SK-N-SH (cell line): Measurements from ENCODE around the gene TOLLIP. TPM values are rescaled to one million over a fixed set of nuclear protein-coding genes. Genes with fewer than 3 reads are reported as not detected.

Source experiments
- CTCF ChIA-PET: fragments of 300-600, 350-600 bp; formaldehyde crosslinking; extraction: SDS; loops from one replicate; lab custom pipeline; 2021; lab: Yijun Ruan, JAX
- POLR2A ChIA-PET: fragments of 350-600 bp; sonication (Branson Sonifier 250); formaldehyde crosslinking; extraction: SDS; loops from one replicate; lab custom pipeline; 2020; ENCODE audit warnings: antibody characterized with exemption, inconsistent platforms; lab: Yijun Ruan, JAX
- DNase-seq: peaks from one replicate; pipeline ENCODE4 v3.0.0; 2012
- H2AFZ ChIP-seq: fragments of 200-600 bp; sonication (generic); 2 replicates; pipeline ENCODE4 v1.8.1; 2016; ENCODE audit warnings: antibody characterized with exemption, mild to moderate bottlenecking, low read depth
- H3F3A ChIP-seq: fragments of 200-600 bp; sonication (generic); replicated peaks from 2 replicates; pipeline ENCODE3; 2016; ENCODE audit warnings: antibody characterized with exemption, mild to moderate bottlenecking; ENCODE audit not compliant: insufficient read depth
- H3K27ac ChIP-seq, 2 experiments: fragments of 200-500 bp in 1 of 2; fragments of 200-600 bp in 1 of 2; sonication (Bioruptor generic) in 1 of 2; sonication (generic), shearing (Covaris generic) in 1 of 2; 2 replicates each; pipeline versions ENCODE4 v1.5.1 to v1.6.1; 2014 to 2016; ENCODE audit warnings: low read depth in 2 of 2, inconsistent platforms in 1 of 2, low read length in 1 of 2, mild to moderate bottlenecking in 1 of 2, mixed read lengths in 1 of 2
- H3K27me3 ChIP-seq: fragments of 200-600 bp; sonication (generic), shearing (Covaris generic); 2 replicates; pipeline ENCODE4 v1.6.1; 2016; ENCODE audit warnings: mixed run types; ENCODE audit not compliant: insufficient read depth
- H3K36me3 ChIP-seq, 2 experiments: fragments of 200-500 bp in 1 of 2; fragments of 200-600 bp in 1 of 2; sonication (Bioruptor generic) in 1 of 2; sonication (generic) in 1 of 2; replicated peaks in 1 of 2; 2 replicates each; pipeline versions ENCODE3 to v1.5.1; 2014 to 2016; ENCODE audit warnings: low read length in 1 of 2, mild to moderate bottlenecking in 1 of 2; ENCODE audit not compliant: insufficient read depth in 2 of 2, control insufficient read depth in 1 of 2
- H3K4me1 ChIP-seq, 2 experiments: fragments of 200-500 bp in 1 of 2; fragments of 200-600 bp in 1 of 2; sonication (Bioruptor generic) in 1 of 2; sonication (generic), shearing (Covaris generic) in 1 of 2; 2 replicates each; pipeline versions ENCODE4 v1.5.1 to v1.6.1; 2014 to 2016; ENCODE audit warnings: low read depth in 1 of 2, low read length in 1 of 2, mixed run types in 1 of 2; ENCODE audit not compliant: insufficient read depth in 2 of 2, control insufficient read depth in 1 of 2
- H3K4me2 ChIP-seq: fragments of 200-600 bp; sonication (generic), shearing (Covaris generic); 2 replicates; pipeline ENCODE4 v1.6.1; 2017; ENCODE audit warnings: mixed run types
- H3K4me3 ChIP-seq, 2 experiments: fragments of 200-500 bp in 1 of 2; fragments of 200-600 bp in 1 of 2; sonication (Bioruptor generic) in 1 of 2; sonication (generic), shearing (Covaris generic) in 1 of 2; 2 replicates each; pipeline versions ENCODE4 v1.5.1 to v1.8.1; 2014 to 2016; ENCODE audit warnings: low read depth in 2 of 2, inconsistent platforms in 1 of 2, low read length in 1 of 2, mild to moderate bottlenecking in 1 of 2, mixed read lengths in 1 of 2, moderate library complexity in 1 of 2
- H3K79me2 ChIP-seq: fragments of 200-600 bp; sonication (generic); 2 replicates; pipeline ENCODE4 v1.8.1; 2017; ENCODE audit warnings: mild to moderate bottlenecking; ENCODE audit not compliant: insufficient read depth
- H3K9ac ChIP-seq: fragments of 200-600 bp; sonication (generic); 2 replicates; pipeline ENCODE4 v1.6.1; 2017; ENCODE audit warnings: mixed run types
- H3K9me2 ChIP-seq: fragments of 200-600 bp; sonication (generic); 2 replicates; pipeline ENCODE4 v1.6.1; 2017; ENCODE audit warnings: mixed run types
- H3K9me3 ChIP-seq: fragments of 200-600 bp; sonication (generic); 2 replicates; pipeline ENCODE4 v1.6.1; 2017; ENCODE audit warnings: mixed run types, mild to moderate bottlenecking, moderate library complexity
- H4K20me1 ChIP-seq: fragments of 200-600 bp; sonication (generic); 2 replicates; pipeline ENCODE4 v1.6.1; 2017; ENCODE audit warnings: mild to moderate bottlenecking, mixed run types; ENCODE audit not compliant: insufficient read depth
- CHD2 ChIP-seq: fragments of 150-350 bp; IDR thresholded peaks from 2 replicates; pipeline ENCODE4 v1.6.1; 2018; ENCODE audit warnings: low read length; ENCODE audit not compliant: partially characterized antibody
- ELF1 ChIP-seq: IDR thresholded peaks from 2 replicates; pipeline ENCODE4 v1.4.0; 2012
- EZH2phosphoT487 ChIP-seq: fragments of 200-600 bp; sonication (generic); IDR thresholded peaks from 2 replicates; pipeline ENCODE4 v1.6.1; 2017; ENCODE audit warnings: low read depth, mixed run types, mild to moderate bottlenecking, antibody characterized with exemption, moderate library complexity, borderline replicate concordance
- FOSL2 ChIP-seq: IDR thresholded peaks from 2 replicates; pipeline ENCODE4 v1.4.0; 2012; ENCODE audit warnings: low read depth, mild to moderate bottlenecking, moderate library complexity, borderline replicate concordance
- JUND ChIP-seq: IDR thresholded peaks from 2 replicates; pipeline ENCODE4 v1.4.0; 2012
- MEF2A ChIP-seq: IDR thresholded peaks from 2 replicates; pipeline ENCODE4 v1.4.0; 2012; ENCODE audit warnings: low read depth, borderline replicate concordance
- MXI1 ChIP-seq: IDR thresholded peaks from 2 replicates; pipeline ENCODE4 v1.6.1; 2012; ENCODE audit warnings: mild to moderate bottlenecking, low read depth, low read length, improper control_type of control experiment
- NRF1 ChIP-seq: IDR thresholded peaks from 2 replicates; pipeline ENCODE4 v1.6.1; 2012; ENCODE audit warnings: low read depth, mild to moderate bottlenecking, low read length
- PBX3 ChIP-seq: IDR thresholded peaks from 2 replicates; pipeline ENCODE4; 2012
- RXRA ChIP-seq: IDR thresholded peaks from 2 replicates; pipeline ENCODE4 v1.4.0; 2012; ENCODE audit warnings: low read depth, mild to moderate bottlenecking, borderline replicate concordance
- TAF1 ChIP-seq: IDR thresholded peaks from 2 replicates; pipeline ENCODE4 v1.6.1; 2012; ENCODE audit warnings: low read depth, mild to moderate bottlenecking, low read length, moderate library complexity, borderline replicate concordance
- TCF12 ChIP-seq: IDR thresholded peaks from 2 replicates; pipeline ENCODE4 v1.4.0; 2012
- YY1 ChIP-seq: IDR thresholded peaks from 2 replicates; pipeline ENCODE4 v1.4.0; 2012; ENCODE audit warnings: low read depth, mild to moderate bottlenecking
- WGBS: methylation state at CpG from one replicate; pipeline ENCODE4 v1.1.6; 2017; ENCODE audit warnings: low lambda C conversion rate; 5-methylcytosine and 5-hydroxymethylcytosine counted together
- polyA plus RNA-seq, 3 experiments: library from polyadenylated mRNA; depleted of rRNA; stranded (reverse); fragments of >200 nt; gene quantifications; 2 replicates each; pipeline ENCODE4 v1.2.3, GENCODE V29; 2012
- TF ChIP-seq, protein P1 (sequence below): fragments of 200-600 bp; sonication (generic); IDR thresholded peaks from 2 replicates; pipeline ENCODE4 v1.6.1; 2017; ENCODE audit warnings: antibody characterized with exemption, mild to moderate bottlenecking, moderate library complexity
- TF ChIP-seq, protein P2 (sequence below): IDR thresholded peaks from 2 replicates; pipeline ENCODE4 v1.4.0; 2012; ENCODE audit warnings: low read depth
- TF ChIP-seq, protein P3 (sequence below): fragments of 150-350 bp; IDR thresholded peaks from 2 replicates; pipeline ENCODE4 v1.6.1; 2016; ENCODE audit warnings: mild to moderate bottlenecking, low read depth, low read length
- TF ChIP-seq, protein P4 (sequence below): fragments of 150-350 bp; IDR thresholded peaks from 2 replicates; pipeline ENCODE4 v1.6.1; 2017; ENCODE audit warnings: antibody characterized with exemption, low read length, low read depth, borderline replicate concordance
- TF ChIP-seq, protein P5 (sequence below): IDR thresholded peaks from 2 replicates; pipeline ENCODE4 v1.4.0; 2012; ENCODE audit warnings: low read depth, borderline replicate concordance
- TF ChIP-seq, protein P6 (sequence below): IDR thresholded peaks from 2 replicates; pipeline ENCODE4 v1.6.1; 2012; ENCODE audit warnings: mild to moderate bottlenecking, low read depth, low read length, moderate library complexity

TOLLIP gene
- polyA plus RNA-seq, 1 of the 3 experiments (the other 2 are of a cell fraction) = 55.4 TPM

GRCh38 chr11:1358286-1358685 is 48.9 kb upstream of the TOLLIP start (continued):
- TF ChIP-seq TAF1 = no peak
- TF ChIP-seq, protein P1, sequence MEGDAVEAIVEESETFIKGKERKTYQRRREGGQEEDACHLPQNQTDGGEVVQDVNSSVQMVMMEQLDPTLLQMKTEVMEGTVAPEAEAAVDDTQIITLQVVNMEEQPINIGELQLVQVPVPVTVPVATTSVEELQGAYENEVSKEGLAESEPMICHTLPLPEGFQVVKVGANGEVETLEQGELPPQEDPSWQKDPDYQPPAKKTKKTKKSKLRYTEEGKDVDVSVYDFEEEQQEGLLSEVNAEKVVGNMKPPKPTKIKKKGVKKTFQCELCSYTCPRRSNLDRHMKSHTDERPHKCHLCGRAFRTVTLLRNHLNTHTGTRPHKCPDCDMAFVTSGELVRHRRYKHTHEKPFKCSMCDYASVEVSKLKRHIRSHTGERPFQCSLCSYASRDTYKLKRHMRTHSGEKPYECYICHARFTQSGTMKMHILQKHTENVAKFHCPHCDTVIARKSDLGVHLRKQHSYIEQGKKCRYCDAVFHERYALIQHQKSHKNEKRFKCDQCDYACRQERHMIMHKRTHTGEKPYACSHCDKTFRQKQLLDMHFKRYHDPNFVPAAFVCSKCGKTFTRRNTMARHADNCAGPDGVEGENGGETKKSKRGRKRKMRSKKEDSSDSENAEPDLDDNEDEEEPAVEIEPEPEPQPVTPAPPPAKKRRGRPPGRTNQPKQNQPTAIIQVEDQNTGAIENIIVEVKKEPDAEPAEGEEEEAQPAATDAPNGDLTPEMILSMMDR = no peak
- no peak for TF ChIP-seq JUND

GRCh38 chr11:1356478-1356960 is 47.1 kb upstream of the TOLLIP start:
- Histone ChIP-seq H3K27me3 (no peaks in the 10 kb centered on the region), H3K79me2 (no peaks in the 10 kb centered on the region), H3K9ac (no peak overlapping the region), H4K20me1 (no peaks in the 10 kb centered on the region), H3K9me3 (no peaks in the 10 kb centered on the region), H3K4me1 (no peaks in the 10 kb centered on the region; a peak in 1 of 4 replicates), H2AFZ (no peak overlapping the region), H3K4me3 (no peak overlapping the region), H3K4me2 (no peak overlapping the region), H3K36me3 (no peaks in the 10 kb centered on the region), H3K9me2 (no peaks in the 10 kb centered on the region), H3K27ac (no peak overlapping the region), H3F3A (no peaks in the 10 kb centered on the region)
- WGBS = 52% methylated on average over 13 of the region's 13 CpGs
- no peak for DNase-seq
- TF ChIP-seq, protein P2, sequence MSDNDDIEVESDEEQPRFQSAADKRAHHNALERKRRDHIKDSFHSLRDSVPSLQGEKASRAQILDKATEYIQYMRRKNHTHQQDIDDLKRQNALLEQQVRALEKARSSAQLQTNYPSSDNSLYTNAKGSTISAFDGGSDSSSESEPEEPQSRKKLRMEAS = no peak
- no peak for TF ChIP-seq FOSL2
- TF ChIP-seq YY1 = no peak
- no peak for TF ChIP-seq MXI1
- TF ChIP-seq, protein P3, sequence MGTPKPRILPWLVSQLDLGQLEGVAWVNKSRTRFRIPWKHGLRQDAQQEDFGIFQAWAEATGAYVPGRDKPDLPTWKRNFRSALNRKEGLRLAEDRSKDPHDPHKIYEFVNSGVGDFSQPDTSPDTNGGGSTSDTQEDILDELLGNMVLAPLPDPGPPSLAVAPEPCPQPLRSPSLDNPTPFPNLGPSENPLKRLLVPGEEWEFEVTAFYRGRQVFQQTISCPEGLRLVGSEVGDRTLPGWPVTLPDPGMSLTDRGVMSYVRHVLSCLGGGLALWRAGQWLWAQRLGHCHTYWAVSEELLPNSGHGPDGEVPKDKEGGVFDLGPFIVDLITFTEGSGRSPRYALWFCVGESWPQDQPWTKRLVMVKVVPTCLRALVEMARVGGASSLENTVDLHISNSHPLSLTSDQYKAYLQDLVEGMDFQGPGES = no peak
- no peak for TF ChIP-seq RXRA
- no peak for TF ChIP-seq MEF2A
- no peak for TF ChIP-seq TCF12
- no peak for TF ChIP-seq ELF1
- TF ChIP-seq, protein P4, sequence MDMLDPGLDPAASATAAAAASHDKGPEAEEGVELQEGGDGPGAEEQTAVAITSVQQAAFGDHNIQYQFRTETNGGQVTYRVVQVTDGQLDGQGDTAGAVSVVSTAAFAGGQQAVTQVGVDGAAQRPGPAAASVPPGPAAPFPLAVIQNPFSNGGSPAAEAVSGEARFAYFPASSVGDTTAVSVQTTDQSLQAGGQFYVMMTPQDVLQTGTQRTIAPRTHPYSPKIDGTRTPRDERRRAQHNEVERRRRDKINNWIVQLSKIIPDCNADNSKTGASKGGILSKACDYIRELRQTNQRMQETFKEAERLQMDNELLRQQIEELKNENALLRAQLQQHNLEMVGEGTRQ = no peak
- TF ChIP-seq JUND = no peak
- no peak for TF ChIP-seq PBX3
- TF ChIP-seq, protein P5, sequence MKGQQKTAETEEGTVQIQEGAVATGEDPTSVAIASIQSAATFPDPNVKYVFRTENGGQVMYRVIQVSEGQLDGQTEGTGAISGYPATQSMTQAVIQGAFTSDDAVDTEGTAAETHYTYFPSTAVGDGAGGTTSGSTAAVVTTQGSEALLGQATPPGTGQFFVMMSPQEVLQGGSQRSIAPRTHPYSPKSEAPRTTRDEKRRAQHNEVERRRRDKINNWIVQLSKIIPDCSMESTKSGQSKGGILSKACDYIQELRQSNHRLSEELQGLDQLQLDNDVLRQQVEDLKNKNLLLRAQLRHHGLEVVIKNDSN = no peak
- no peak for TF ChIP-seq NRF1
- TF ChIP-seq EZH2phosphoT487 = no peak
- TF ChIP-seq, protein P6, sequence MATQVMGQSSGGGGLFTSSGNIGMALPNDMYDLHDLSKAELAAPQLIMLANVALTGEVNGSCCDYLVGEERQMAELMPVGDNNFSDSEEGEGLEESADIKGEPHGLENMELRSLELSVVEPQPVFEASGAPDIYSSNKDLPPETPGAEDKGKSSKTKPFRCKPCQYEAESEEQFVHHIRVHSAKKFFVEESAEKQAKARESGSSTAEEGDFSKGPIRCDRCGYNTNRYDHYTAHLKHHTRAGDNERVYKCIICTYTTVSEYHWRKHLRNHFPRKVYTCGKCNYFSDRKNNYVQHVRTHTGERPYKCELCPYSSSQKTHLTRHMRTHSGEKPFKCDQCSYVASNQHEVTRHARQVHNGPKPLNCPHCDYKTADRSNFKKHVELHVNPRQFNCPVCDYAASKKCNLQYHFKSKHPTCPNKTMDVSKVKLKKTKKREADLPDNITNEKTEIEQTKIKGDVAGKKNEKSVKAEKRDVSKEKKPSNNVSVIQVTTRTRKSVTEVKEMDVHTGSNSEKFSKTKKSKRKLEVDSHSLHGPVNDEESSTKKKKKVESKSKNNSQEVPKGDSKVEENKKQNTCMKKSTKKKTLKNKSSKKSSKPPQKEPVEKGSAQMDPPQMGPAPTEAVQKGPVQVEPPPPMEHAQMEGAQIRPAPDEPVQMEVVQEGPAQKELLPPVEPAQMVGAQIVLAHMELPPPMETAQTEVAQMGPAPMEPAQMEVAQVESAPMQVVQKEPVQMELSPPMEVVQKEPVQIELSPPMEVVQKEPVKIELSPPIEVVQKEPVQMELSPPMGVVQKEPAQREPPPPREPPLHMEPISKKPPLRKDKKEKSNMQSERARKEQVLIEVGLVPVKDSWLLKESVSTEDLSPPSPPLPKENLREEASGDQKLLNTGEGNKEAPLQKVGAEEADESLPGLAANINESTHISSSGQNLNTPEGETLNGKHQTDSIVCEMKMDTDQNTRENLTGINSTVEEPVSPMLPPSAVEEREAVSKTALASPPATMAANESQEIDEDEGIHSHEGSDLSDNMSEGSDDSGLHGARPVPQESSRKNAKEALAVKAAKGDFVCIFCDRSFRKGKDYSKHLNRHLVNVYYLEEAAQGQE = no peak
- TF ChIP-seq TAF1 = no peak
- TF ChIP-seq CHD2 = no peak
- POLR2A ChIA-PET = no interaction called here
- CTCF ChIA-PET = no interaction called here
